Measurements from ENCODE around the gene ENO3. TPM values are rescaled to one million over a fixed set of nuclear protein-coding genes. Genes with fewer than 3 reads are reported as not detected.
A peak's percentile ranks its signal among the peaks of the same experiment; 100 is the strongest.
"Not testable (repeated sequence)": the region's sequence is repeated elsewhere in the genome, so short reads cannot be mapped to it uniquely, and the experiment has no call there.

Gene ENO3
- 3.3 and 7.0 TPM in 2 replicates for total RNA-seq

- DNase-seq, result no peak
Measured at GRCh38 chr17:4950746-4951204, at the start of gene ENO3. ENO3 (plus strand) TSS chr17:4951119; CDS start chr17:4951830, 711 bp downstream.

DNA sequence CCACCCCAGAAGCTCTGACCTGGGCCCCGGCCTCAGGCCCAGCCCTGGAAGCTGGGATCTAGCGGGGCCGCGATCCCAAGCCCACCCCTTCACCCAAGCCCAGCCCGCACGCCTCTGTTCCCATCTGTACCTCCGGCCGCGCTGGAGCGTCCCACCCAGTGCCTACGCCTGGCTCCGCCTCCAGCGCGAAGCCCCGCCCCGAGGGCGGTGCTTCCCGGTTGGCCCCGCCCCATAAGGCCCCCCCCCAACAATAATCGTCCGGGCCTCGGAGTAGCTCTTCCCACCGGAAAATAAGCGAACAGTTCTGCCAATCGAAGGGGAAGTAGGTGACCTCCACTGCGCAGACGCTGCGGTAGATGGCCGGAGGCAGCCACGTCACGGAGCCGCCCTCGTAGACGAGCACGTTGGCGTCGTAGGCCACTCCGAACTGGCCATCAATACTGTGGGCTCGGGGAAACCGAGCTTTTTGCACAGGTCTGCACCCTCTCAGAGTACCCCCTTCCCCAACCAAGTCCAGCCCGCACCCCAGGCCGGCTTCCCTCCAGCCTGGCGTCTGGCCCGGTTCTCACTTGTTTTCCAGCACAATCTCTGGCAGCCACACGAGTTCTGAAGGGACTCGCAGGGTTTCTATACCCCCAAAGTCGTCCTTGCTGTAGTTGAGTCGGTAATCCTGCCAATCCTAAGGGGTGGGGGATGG lies 49.1 kb upstream of the ENO3 start:
- peak; percentile 77 for DNase-seq

- DNase-seq, result no peak
Measured at GRCh38 chr17:4902540-4902939, 48.4 kb upstream of the ENO3 start.

DNA sequence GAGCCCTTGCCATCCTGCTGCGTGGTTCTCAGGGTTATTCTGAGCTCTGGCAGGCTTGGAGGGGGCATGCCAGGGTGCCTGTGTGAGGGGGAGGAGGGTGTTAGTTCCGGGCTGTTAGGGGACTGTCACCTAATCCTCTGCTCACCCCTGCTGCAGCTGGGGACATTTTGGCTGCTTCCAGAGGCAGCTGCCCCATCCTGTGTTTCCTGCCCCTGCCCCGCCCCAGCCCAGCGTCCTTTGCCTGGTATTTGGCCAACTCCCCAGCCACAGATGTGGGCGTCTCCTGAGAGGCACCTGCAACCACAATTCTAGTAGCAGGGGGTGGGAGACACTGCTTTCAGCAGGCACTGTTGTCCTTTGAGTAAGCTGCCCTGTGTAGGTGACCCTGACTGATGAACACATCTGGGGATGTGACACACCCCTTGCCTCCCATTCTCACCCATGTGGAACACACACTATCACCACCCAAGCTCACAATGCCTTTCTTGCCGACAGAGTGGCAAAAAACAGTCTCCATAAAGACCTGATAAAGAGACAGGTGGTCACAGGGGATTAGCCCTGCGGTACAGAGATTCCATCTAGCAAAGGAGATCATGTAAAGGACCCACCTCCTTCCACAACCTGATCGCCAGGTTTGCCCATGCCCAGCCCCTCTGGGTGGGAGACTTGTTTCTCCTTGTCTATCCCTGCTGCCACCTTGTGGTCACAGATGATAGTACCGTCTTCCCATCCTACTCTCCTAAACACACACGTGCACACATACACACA lies 47.7 kb upstream of the ENO3 start, which contains the start of gene CHRNE:
TSS of gene CHRNE (minus strand) at position 48 of the 768 bp plus-strand sequence. CDS start at position 13, 35 bp downstream.
- DNase-seq, result peak; percentile 92

- DNase-seq, result not testable (repeated sequence)
Measured at GRCh38 chr17:4906642-4907041, 44.3 kb upstream of the ENO3 start.

DNA sequence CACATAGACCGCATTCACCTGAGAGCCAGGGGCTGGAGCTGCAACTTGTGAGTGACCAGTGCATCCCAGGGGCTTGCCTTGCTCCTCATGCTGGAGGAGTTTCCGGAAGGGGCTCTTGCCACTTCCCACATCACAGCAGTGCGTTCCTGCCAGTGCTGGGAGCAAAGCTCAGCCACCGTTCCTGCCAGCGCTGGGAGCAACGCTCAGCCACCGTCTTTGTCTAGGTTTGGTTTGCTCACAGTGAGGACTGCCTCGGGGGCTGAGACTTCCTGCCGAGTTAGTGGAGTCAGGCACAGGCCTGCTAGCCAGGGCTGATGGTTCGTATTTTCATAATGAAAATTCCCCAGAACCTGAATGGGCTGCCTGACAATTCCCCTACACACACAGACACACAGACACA lies 42.6 kb upstream of the ENO3 start:
- no peak for DNase-seq

DNA sequence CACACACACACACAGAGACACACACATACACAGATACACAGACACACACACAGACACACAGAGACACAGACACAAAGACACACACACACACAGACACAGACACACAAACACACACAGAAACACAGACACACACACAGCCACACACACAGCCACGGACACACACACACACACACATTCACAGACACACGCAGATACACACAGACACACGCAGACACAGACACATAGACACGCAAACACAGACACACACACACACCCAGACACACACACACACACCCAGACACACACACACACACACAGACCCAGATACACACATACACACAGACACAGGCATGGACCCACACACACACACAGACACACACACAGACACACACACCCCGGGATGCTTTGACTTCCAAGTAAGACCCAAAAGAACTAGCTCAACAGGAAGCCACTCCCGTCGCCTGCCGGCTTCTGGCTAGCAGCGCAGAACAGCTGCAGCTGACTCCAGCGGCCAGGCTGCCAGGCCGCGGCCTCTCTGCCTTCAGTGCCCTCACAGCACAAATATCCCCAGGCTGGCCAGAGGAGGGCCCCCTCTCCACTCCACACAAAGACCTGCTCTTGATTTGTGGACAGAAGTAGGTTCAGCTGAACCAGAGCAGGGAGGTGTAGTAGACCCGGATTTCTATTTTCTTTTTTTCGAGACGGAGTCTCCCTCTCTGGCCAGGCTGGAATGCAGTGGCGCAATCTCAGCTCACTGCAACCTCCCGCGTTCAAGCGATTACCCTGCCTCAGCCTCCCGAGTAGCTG lies 42.0 kb upstream of the ENO3 start:
- peak; percentile 96 for DNase-seq

- no peak for DNase-seq
Measured at GRCh38 chr17:4913994-4914393, 36.9 kb upstream of the ENO3 start.

DNA sequence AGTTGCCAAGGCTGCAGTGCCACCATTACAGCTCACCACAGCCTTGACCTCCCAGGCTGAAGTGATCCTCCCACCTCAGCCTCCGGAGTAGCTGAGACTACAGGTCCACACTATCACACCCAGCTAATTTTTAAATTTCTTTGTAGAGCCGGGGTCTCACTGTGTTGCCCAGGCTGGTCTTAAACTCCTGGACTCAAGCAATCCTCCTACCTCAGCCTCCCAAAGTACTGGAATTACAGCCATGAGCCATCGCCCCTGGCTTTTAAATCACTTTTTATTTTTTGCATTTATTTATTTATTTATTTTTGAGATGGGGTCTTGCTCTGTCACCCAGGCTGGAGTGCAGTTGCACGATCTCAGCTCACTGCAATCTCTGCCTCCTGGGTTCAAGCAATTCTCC lies 36.4 kb upstream of the ENO3 start:
- DNase-seq, result not testable (repeated sequence)

GRCh38 chr17:4919511-4920047 lies 31.3 kb upstream of the ENO3 start:
- no peak for DNase-seq

DNA sequence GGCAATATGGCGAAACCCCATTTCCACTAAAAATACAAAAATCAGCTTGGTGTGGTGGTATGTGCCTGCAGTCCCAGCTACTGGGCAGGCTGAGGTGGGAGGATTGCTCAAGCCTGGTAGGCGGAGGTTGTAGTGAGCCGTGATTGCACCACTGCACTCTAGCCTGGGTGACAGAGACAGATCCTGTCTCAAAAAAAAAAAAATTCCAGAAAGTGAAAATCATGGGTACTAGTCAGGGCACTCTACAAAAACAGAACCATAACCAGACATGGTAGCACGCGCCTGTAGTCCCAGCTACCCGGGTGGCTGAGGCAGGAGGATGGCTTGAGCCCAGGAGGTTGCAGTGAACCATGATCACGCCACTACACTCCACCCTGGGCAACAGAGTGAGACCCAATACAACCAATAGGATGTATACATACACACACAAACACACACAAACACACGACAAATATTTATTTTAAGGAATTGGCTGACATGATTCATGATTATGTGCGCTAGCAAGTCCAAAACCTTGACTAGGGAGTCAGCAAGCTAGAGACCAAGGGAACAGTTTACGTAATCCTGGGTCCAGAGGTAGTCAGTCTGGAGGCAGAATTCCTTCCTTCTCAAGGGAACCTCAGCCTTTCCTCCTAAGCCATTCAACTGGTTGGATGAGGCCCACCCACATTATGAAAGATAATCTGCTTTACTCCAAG lies 30.4 kb upstream of the ENO3 start:
- DNase-seq, result no peak

GRCh38 chr17:4921320-4921719 lies 29.6 kb upstream of the ENO3 start:
- no peak for DNase-seq

- not testable (repeated sequence) for DNase-seq
Measured at GRCh38 chr17:4926577-4927335, 24.2 kb upstream of the ENO3 start.

GRCh38 chr17:4928881-4929280 lies 22.0 kb upstream of the ENO3 start:
- DNase-seq, result no peak

DNA sequence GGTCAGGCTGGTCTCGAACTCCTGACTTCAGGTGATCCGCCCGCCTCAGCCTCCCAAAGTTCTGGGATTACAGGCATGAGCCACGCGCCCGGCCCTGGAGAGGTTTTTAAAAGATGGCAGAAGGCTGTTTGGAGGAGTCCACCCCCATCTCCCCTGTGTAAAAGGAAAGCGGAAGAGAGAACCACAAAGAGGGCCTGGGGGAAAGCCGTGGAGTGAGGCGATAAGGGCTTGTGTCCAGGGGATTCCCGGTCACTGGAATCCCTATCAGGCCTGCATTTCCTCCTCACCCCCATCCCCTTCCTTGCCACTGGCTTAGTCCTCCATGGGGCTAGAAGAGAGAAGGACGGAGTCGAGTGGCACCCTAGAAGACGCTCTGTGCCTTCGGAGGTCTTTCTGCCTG lies 19.0 kb upstream of the ENO3 start, which contains the start of gene GP1BA:
TSS of gene GP1BA (plus strand) at position 315 of the 400 bp plus-strand sequence. CDS start 328 bp downstream, outside the sequence.
- DNase-seq, result no peak

DNA sequence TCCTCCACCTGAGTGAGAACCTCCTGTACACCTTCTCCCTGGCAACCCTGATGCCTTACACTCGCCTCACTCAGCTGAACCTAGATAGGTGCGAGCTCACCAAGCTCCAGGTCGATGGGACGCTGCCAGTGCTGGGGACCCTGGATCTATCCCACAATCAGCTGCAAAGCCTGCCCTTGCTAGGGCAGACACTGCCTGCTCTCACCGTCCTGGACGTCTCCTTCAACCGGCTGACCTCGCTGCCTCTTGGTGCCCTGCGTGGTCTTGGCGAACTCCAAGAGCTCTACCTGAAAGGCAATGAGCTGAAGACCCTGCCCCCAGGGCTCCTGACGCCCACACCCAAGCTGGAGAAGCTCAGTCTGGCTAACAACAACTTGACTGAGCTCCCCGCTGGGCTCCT lies 18.2 kb upstream of the ENO3 start:
- no peak for DNase-seq

- no peak for DNase-seq
Measured at GRCh38 chr17:4933646-4934045, 17.3 kb upstream of the ENO3 start.

- peak; percentile 43 for DNase-seq
Measured at GRCh38 chr17:4934173-4934979, 16.5 kb upstream of the ENO3 start.

DNA sequence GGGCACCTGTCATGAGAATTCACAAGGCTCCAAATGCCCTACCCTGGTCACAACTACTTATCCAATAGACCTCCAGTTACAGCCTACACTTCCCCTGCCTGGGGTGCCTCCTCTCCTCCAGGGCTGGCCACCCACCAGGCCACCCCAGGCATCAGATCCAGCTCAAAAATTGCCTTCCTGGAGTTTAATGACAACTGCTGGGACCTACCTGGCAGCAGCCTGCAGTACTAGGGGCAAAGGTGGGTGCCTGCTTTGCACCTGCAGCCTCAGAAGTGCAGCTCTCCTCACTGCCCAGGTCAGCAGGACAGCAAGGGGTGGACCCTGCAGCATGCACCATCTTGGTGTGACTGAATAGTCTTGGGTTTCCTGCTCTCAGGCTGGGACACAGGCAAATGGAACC lies 15.3 kb upstream of the ENO3 start:
- no peak for DNase-seq

GRCh38 chr17:4936436-4936835 lies 14.5 kb upstream of the ENO3 start:
- DNase-seq, result no peak
